ENCODE measurements around the gene ACSS2.

DNA sequence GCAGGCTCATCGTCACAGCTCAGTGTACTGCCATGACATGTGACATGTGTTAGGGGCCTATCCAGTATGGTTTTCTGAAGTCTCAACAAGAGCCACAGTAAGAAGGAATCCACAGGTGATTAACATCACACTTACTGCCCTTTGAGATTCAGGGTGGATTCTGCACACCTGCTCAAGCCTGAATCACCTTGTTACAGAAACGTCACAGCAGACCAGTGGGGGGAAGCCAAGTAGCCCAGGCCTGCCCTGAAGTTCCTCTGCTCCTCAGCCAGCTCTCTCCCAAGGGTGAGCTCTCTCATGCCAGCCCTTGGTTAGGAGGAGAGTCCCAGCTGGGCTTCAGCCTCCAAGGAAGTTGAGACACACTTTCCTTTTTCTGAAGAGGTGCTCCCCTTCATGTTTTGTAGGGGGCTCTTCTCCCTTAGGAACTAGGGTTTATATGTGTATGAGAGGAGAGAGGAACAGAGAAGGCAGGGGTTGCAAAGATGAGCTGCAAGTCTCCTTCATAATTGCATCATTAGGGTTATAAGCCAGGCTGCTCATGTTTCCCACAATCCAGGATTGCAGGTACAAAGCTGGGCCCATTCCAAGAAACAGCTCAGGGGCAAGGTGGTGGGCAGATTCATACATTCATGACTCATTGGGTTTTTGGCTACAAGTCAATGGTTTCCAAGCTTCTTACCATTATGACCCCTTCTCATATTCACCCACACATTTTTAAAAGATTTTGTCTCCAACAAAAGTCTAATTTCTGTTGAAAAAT lies 67.6 kb downstream of the ACSS2 start:
- TF ChIP-seq, protein P1, sequence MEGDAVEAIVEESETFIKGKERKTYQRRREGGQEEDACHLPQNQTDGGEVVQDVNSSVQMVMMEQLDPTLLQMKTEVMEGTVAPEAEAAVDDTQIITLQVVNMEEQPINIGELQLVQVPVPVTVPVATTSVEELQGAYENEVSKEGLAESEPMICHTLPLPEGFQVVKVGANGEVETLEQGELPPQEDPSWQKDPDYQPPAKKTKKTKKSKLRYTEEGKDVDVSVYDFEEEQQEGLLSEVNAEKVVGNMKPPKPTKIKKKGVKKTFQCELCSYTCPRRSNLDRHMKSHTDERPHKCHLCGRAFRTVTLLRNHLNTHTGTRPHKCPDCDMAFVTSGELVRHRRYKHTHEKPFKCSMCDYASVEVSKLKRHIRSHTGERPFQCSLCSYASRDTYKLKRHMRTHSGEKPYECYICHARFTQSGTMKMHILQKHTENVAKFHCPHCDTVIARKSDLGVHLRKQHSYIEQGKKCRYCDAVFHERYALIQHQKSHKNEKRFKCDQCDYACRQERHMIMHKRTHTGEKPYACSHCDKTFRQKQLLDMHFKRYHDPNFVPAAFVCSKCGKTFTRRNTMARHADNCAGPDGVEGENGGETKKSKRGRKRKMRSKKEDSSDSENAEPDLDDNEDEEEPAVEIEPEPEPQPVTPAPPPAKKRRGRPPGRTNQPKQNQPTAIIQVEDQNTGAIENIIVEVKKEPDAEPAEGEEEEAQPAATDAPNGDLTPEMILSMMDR (IDR thresholded peaks at IDR 0.05) = no peak
- TF ChIP-seq POLR2A (IDR thresholded peaks at IDR 0.05) = no peak
- no peak for TF ChIP-seq POLR2AphosphoS5 (IDR thresholded peaks at IDR 0.05)
